HG03025 (cell line): ENCODE data around the gene CDH19.
"Not testable (repeated sequence)": the region's sequence is repeated elsewhere in the genome, so short reads cannot be mapped to it uniquely, and the experiment has no call there.

Source experiments
- ATAC-seq: cut with Tn5 transposase; IDR thresholded peaks from one replicate; pipeline ENCODE4 v1.9.1; 2021; ENCODE audit warnings: mild to moderate bottlenecking, moderate library complexity; ENCODE audit not compliant: unreplicated experiment, low FRiP score

The CDH19 gene

DNA sequence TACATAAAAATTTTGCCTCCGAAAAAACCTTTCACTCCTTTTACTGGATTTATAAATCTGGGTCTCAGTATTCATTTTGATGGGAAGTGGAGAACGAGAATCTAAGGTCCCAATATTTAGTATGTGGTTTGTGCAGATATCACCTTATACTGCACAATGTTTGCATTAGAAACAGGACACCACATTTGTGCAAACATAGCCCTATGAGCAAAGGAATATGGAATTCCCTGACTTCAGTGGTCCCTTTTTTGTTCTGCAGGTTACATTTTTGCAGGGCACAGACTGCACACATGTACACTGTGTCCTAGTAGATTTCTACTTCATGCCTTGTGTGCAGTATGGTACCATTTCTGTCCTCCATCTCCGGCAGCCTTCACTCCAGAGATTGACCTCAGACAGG, 130.0 kb downstream of the CDH19 start:
- no peak for ATAC-seq

DNA sequence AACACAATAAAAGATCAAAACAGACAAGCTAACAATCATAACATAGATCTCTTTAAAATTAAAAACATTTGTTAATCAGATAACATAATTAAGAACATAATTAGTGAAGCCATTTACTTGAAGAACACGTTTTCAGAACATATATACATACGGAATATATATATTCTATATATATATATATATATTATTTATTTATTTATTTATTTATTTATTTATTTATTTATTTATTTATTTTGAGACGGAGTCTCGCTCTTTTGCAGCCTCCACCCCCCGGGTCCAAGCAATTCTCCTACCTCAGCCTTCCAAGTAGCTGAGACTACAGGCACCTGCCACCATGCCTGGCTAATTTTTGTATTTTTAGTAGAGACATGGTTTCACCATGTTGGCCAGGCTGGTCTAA, 137.7 kb downstream of the CDH19 start:
- not testable (repeated sequence) for ATAC-seq

DNA sequence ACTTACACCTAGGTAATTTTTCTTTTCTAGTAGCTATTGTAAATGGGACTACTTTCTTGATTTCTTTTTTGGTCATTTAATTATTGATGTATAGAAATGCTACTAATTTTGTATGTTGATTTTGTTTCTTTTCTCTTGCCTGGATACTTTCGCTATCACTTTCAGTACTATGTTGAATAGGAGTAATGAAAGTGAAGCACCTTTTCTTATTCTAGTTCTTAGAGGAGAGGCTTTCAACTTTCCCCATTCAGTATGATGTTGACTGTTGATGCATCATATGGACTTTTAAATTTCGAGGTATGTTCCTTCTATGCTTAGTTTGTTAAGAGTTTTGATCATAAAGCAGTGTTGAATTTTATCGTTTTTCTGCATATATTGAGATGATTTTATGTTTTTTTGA, 142.5 kb downstream of the CDH19 start:
- no peak for ATAC-seq

DNA sequence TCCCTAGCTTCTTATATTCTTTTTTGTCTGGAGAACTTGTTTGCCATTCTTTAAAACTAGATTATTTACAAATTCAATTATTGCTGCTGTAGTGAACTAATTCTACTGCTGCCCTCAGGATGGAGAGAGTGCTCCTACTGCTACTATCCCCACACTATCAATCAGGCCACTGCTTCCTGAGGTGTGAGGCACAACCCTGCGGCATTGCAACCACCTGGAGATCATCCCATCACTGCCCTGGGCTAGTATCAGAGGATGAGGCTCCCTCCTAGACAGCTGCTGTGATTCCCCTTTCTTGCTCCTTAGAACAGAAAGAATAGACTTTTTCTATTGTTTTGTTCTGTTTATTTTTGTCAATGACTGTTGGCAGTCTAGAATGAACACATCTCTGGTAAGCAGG, 146.6 kb downstream of the CDH19 start:
- ATAC-seq, result no peak
